ENCODE results near the gene NFIX.

Gene NFIX

DNA sequence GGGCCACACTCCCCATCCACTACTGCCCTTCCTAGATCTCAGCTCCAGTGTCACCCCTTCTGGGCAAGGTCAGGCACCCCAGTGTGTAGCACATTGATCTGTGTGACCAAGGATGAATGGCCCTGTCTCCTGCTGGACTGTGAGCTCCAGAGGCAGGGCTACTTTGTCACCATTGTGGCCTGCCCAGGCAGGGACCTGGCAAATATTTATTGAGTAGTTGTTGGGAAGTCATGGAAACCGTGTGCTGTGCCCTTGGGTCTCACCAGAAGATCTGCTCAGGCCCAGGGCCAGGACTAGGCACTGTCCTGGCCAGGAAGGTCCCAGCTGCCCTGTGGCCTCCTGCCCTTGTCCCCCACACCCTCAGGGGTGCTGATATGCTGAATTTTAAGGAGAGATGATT lies 133.3 kb downstream of the NFIX start:
- DNase-seq (ENCODE audit: low read depth) = no peak

DNA sequence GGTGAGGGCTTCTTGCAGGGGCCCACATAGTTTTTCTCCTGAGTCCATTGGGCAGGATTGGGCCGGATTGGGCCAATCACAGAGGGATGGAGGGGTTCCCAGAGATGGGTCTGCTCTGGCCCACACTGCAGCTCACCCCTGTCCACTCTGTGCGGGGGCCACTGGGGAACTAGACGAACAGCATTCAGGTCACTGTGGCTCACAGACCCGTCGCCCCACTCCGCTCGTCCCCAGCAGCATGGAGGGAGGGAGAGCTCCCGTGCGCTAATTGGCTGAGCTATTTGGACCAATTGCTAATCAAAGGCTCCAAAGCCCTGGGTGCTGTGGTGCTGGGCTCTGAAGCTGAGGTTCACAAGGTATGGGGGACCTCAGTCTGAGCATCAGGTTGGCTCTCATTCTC lies 134.1 kb downstream of the NFIX start:
- DNase-seq (ENCODE audit: low read depth) = no peak

DNA sequence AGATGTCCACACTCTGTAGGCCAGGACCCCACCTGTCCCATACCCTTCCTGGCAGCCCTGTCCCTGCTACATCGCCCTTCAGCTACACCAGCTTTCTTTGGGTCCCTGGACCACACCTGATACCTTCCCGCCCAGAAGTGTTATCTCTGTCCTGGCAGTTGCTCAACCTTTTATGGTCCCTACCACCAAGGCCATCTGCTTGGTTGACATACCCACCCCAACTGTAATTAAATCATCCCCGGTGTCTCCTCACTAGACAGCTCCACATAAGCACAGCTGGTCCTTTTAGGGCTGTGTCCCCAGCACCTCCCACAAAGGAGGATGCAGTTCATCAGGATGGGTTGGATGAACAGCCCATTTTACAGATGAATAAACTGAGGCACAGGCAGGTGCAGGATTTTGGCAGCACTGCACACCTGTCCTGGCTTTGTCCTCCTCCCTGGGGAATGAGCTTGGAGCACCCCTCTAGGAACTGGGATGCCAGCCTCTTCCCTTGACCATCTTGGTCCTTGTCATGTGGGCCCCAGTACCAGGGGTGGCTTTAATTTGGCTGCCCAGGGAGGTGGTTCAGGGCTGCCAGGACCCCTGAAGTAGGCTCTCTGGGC lies 135.7 kb downstream of the NFIX start:
- no peak for DNase-seq (ENCODE audit: low read depth)

DNA sequence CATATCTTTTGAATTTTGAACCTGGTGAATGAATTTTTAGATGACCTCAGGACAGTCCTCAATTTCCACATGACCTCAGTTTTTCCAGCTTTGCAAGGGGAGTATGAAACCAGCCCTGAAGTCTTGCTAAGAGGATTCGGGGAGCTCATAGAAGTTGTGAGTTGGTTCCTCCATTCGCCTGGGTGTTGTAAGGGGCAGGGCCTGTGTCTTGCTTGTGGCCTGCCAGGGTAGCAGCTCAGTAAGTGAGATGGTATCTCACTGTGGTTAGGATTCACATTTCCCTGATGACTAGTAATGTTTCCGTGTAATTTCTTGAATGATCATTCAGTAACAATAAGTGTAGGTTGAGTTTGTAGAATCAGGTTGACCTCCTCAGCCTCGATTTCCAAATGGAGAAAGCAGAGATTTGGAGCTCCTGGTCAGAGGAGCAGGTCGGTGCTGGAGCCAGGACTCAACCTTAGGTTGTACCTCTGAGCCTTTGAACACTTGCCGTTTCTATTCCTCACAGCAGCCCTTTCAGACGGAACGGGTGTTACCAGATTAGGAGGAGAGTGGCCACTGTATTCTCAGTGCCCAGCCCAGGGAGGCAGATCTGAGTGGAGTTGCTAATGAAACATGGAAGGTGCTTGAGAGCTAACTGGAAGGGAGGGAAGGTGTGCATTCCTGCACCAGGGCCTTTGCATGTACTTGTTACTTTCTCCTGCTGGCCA lies 137.4 kb downstream of the NFIX start:
- no peak for DNase-seq (ENCODE audit: low read depth)

DNA sequence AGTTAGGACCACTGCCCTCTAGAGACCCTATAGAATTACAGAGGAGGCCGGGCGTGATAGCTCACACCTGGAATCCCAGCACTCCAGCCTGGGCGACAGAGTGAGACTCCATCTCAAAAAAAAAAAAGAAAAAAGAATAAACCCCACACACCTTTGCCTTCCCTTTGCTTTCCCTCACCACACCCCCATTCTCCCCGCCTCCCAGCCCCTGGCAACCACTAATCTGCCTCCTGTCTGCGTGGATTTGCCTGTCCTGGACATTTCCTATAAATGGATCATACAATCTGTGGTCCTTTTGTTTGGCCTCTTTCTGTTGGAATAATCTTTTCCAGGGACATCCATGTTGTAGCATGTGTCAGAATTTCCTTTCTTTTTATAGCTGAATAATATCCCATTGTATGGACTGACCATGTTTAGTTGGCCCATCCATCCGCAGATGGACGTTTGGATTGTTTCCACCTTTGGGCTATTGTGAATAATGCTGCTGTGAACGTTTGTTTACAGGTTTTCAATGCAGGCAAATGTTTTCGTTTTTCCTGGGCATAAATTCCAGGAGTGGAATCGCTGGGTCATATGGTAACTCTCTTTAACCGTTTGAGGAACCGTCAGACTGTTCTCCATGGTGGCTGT lies 138.1 kb downstream of the NFIX start:
- no peak for DNase-seq (ENCODE audit: low read depth)

DNA sequence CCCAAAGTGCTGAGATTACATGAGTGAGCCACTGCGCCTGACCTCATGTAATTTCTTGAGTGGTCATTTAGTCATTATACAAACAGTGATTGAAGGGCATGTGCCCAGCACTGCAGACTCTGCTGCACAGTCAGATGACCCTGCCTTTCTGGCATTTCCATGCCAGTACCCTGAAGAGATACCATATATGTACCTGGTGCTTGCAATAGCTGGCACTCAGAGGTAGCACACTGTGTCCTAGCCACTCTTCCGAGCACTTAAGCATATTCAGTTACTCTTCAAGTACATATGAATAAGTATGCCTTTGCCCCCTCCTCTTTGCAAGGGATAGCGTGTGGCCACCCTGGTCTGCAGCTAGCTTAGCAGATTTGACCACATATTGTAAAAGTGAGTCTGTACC lies 139.4 kb downstream of the NFIX start:
- DNase-seq (ENCODE audit: low read depth) = no peak

DNA sequence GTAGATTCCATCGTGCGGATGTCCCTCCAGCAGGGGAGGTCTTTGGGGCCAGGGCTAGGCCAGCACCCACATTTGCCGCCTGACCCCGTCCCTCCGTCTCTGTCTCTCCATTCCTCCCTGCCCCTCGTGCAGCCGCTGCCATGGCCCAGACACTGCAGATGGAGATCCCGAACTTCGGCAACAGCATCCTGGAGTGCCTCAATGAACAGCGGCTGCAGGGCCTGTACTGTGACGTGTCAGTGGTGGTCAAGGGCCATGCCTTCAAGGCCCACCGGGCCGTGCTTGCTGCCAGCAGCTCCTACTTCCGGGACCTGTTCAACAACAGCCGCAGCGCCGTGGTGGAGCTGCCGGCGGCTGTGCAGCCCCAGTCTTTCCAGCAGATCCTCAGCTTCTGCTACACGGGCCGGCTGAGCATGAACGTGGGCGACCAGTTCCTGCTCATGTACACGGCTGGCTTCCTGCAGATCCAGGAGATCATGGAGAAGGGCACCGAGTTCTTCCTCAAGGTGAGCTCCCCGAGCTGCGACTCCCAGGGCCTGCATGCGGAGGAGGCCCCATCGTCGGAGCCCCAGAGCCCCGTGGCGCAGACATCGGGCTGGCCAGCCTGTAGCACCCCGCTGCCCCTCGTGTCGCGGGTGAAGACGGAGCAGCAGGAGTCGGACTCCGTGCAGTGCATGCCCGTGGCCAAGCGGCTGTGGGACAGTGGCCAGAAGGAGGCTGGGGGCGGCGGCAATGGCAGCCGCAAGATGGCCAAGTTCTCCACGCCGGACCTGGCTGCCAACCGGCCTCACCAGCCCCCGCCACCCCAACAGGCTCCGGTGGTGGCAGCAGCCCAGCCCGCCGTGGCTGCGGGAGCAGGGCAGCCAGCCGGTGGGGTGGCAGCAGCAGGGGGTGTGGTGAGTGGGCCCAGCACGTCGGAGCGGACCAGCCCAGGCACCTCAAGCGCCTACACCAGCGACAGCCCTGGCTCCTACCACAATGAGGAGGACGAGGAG lies 140.1 kb downstream of the NFIX start:
- no peak for DNase-seq (ENCODE audit: low read depth)

DNA sequence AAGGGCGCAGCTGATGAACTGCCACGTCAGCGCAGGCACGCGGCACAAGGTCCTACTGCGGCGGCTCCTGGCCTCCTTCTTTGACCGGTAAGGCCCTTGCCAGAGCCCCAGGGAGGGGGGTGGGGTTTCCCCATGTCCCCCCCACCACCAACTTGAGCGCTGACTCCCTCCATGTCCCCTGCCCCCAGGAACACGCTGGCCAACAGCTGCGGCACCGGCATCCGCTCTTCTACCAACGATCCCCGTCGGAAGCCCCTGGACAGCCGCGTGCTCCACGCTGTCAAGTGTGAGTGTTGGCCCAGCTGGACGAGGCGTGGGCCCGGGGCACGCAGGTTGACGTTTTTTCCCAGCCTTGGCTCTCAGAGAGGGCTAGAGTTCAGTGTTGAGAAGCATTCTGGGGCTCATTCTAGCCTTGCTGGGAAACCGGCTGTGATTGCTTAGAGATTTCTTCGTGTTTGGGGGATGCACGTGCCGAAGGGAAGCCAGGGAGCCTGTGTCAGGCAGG lies 142.1 kb downstream of the NFIX start:
- no peak for DNase-seq (ENCODE audit: low read depth)

DNA sequence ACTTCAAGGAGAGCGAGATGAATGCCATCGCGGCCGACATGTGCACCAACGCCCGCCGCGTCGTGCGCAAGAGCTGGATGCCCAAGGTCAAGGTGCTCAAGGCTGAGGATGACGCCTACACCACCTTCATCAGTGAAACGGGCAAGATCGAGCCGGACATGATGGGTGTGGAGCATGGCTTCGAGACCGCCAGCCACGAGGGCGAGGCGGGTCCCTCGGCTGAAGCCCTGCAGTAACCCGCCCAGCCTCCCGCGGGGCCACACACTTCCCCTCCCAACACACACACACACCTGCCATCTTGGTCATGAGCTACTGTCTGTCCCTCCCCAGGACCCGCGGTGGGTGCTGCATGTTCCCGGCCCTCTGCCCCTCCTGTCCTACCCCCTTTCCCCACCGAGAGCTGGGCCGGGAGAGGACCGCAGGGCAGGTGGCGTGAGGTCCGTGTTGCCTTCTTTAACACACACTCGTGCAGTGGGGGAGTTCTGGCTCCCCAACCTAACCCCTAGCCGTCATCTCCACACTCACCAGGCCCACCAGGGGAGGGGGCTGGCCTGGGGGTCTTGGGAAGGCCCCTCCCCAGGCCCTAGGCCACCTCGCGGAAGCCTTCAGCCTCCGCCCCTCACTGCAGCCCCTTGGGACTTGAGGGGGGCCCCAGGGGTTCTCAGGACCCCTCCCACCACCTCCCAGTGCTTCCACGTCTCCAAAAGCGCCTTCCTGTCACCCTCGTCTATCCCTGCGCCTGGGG lies 143.1 kb downstream of the NFIX start:
- no peak for DNase-seq (ENCODE audit: low read depth)

DNA sequence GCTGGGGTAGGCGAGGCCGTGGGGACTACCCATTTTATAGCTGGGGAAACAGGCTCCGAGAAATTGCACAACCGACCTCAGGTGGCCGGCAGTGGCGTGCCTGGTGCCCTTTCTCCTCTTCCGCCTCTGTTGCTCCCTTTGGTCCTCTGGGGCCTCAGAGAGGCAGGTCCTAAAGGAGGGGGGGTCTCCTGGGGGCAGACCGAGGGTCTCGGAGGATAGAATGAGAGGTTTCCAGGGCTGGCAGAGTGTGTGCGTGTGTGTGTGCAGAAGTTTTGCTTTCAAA lies 143.6 kb downstream of the NFIX start:
- no peak for DNase-seq (ENCODE audit: low read depth)

DNA sequence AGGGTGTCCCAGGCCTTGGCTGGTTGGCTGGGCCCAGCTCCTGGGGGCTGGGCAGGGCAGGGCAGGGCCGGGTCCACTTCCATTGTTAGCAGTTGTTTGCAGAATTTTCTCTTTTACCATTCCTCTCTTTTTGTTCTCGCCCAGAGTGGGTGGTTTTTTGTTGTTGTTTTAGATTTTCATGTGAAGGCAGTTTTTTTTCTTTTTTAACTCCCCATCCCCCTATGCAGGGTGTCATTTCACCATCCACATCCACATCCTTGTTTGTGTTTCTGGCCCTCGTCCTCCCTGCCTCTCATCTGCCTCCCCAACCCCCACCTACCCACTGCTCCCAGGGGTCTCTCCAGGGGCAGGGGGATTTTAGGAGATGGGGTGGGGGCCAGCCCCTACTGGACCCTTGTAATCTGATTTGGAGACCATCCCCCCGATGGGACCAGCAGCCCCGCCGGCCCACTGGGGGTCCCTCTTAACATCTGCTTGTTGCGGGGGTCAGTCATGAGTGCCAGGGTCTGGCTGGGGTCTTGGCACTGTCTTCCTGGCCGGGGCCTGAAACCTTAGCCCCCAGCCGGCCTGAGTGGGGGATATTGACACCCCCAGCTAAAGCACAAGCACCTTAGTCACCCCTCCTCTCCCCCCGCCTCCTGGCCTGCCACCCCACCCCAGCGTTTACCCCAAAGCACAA lies 144.5 kb downstream of the NFIX start:
- DNase-seq (ENCODE audit: low read depth) = no peak

DNA sequence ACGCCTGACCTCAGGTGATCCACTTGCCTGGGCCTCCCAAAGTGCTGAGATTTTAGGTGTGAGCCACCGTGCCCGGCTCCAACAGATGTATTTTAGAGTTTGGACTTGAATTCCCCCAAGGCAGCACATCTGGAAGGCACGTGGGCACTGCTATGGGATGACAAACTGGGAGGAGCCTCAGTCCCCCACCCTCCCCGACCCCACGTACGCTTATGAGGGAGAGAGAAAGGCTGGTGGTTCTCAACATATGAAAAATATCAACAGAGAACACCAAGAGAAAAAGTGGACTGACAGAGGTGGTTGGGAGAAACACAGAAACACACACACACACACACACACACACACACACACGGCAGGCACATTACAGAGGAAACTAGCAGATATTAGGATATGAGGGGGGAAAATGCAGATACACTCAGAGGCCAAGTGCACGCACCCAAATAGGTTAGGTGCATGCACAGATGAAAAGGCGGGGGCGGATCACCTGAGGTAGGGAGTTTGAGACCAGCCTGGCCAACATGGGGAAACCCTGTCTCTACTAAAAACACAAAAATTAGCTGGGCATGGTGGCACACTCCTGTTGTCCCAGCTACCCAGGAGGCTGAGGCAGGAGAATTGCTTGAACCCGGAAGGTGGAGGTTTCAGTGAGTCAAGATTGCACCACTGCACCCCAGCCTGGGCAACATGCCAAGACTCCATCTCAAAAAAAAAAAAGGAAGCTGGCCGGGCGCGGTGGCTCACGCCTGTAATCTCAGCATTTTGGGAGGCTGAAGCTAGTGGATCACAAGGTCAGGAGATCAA lies 151.7 kb downstream of the NFIX start:
- no peak for DNase-seq (ENCODE audit: low read depth)

All from GM04504 (cell line).